Smooth muscle cell (in vitro differentiated cells): ENCODE measurements around the gene FTCD. TPM values are rescaled to one million over a fixed set of nuclear protein-coding genes. Genes with fewer than 3 reads are reported as not detected.

Experiments
- DNase-seq: peaks from one replicate; lab custom pipeline; 2025; ENCODE audit not compliant: unreplicated experiment; lab: John Stamatoyannopoulos, UW
- H2AFZ ChIP-seq: fragments of 200-600 bp; sonication (generic); 2 replicates; pipeline ENCODE4 v1.6.0; 2016; ENCODE audit warnings: antibody characterized with exemption, low read depth, mild to moderate bottlenecking
- H3F3A ChIP-seq: fragments of 200-600 bp; sonication (generic); 2 replicates; pipeline ENCODE4 v1.6.0; 2017; ENCODE audit warnings: antibody characterized with exemption, low read depth
- H3K27ac ChIP-seq: fragments of 200-600 bp; sonication (generic); 2 replicates; pipeline ENCODE4 v1.5.1; 2016; ENCODE audit warnings: low read depth, mild to moderate bottlenecking
- H3K27me3 ChIP-seq: fragments of 200-600 bp; sonication (generic); 2 replicates; pipeline ENCODE4 v1.6.1; 2016; ENCODE audit warnings: low read depth, mild to moderate bottlenecking
- H3K36me3 ChIP-seq: fragments of 200-600 bp; sonication (generic); 2 replicates; pipeline ENCODE4 v1.5.1; 2016; ENCODE audit warnings: low read depth
- H3K4me1 ChIP-seq: fragments of 200-600 bp; sonication (generic); 2 replicates; pipeline ENCODE4 v1.5.1; 2016; ENCODE audit warnings: low read depth
- H3K4me2 ChIP-seq: fragments of 200-600 bp; sonication (generic); 2 replicates; pipeline ENCODE4 v1.6.0; 2016; ENCODE audit warnings: mild to moderate bottlenecking
- H3K4me3 ChIP-seq: fragments of 200-600 bp; sonication (generic); 2 replicates; pipeline ENCODE4 v1.5.1; 2016; ENCODE audit warnings: mild to moderate bottlenecking
- H3K79me2 ChIP-seq: fragments of 200-600 bp; sonication (generic); 2 replicates; pipeline ENCODE4 v1.6.0; 2016; ENCODE audit warnings: low read depth, mild to moderate bottlenecking
- H3K9ac ChIP-seq: fragments of 200-600 bp; sonication (generic); 2 replicates; pipeline ENCODE4 v1.6.0; 2016; ENCODE audit warnings: low read depth
- H3K9me3 ChIP-seq: fragments of 200-600 bp; sonication (generic); replicated peaks from 2 replicates; pipeline ENCODE4 v1.5.1; 2016; ENCODE audit warnings: low read depth
- H4K20me1 ChIP-seq: fragments of 200-600 bp; sonication (generic); 2 replicates; pipeline ENCODE4 v1.6.0; 2016; ENCODE audit warnings: low read depth
- WGBS: methylation state at CpG from one replicate; pipeline ENCODE4 v1.1.7; 2016; ENCODE audit warnings: low lambda C conversion rate; 5-methylcytosine and 5-hydroxymethylcytosine counted together
- polyA plus RNA-seq: library from polyadenylated mRNA; unstranded; fragments of >200 nt; fragmentation: Nextera tagmentation; extraction: Ambion mirVana; gene quantifications from 2 replicates; pipeline ENCODE4 v1.2.1, GENCODE V29; 2016
- total RNA-seq: library from RNA; depleted of rRNA; stranded (reverse); fragments of >200 nt; gene quantifications from 2 replicates; pipeline ENCODE4 v1.2.3, GENCODE V29; 2014
- TF ChIP-seq, protein P1 (sequence below): fragments of 200-600 bp; sonication (generic); IDR thresholded peaks from 2 replicates; pipeline ENCODE4 v1.5.1; 2017; ENCODE audit warnings: borderline replicate concordance, mild to moderate bottlenecking, antibody characterized with exemption; ENCODE audit not compliant: insufficient read depth, poor library complexity, severe bottlenecking

Gene FTCD
- total and polyA plus RNA-seq, 2 experiments from 2014 or later, result 1.3 to 15.2 TPM

DNA sequence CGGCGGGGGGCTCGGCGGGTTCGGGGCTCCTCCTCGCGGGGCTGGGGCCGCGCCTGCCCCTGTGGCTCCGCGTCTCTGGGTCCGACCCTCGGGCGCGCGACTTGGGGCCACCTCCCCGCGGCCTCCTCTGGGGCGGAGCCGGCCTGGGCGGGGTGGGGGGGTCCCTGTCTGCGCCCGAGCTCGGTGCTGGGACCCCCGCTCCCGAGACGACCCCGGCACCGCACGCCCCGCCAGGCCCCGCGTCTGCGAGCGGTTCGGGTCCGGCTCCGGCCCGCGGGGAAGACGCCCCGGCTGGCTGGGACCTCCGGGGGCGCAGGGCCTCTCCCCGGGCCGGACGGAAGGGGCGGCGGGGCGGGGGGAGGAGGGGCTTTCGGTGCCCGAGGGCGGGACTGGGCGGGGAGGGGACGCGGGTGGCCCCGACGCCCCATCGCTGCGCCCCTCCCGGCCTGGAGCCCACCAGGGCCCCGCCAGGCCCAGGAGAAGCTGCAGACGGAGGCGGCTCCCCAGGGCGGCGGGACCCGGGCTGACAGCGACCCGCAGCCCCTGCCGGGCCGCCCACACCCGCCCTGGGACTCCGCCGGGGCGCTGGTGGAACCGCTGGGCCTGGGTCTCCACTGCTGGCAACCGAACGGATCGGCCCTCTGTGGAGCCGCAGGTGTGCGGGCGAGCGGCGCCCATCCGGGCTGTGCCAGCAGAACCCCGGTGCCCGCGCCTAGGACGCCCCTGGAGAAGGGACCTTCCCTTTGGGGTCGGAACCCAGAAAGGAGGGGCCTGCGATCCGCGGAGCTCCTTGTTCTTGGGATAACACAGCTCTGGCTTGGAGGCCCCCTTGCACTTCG, 56.9 kb downstream of the FTCD start:
- no peak overlapping the region for H2AFZ ChIP-seq

GRCh38 chr21:46097336-46098293, 57.8 kb downstream of the FTCD start, which contains the start of gene COL6A2:
COL6A2 (plus strand) TSS chr21:46098112.
- Histone ChIP-seq H3K4me3 (peak within 1 kb of the TSS; percentile 86), H3K4me2 (peak within 1 kb of the TSS; percentile 94), H4K20me1 (peaks cover 41% of the 10 kb centered on the region), H3K4me1 (peaks cover 4% of the 10 kb centered on the region), H3F3A (peaks cover 30% of the 10 kb centered on the region), H2AFZ (no peak within 1 kb of the TSS), H3K9me3 (no peaks in the 10 kb centered on the region), H3K36me3 (no peaks in the 10 kb centered on the region), H3K27me3 (no peaks in the 10 kb centered on the region), H3K27ac (peak within 1 kb of the TSS; percentile 59), H3K9ac (peak within 1 kb of the TSS; percentile 84), H3K79me2 (peaks cover 79% of the 10 kb centered on the region)
- DNase-seq, result no peak
- TF ChIP-seq, protein P1, sequence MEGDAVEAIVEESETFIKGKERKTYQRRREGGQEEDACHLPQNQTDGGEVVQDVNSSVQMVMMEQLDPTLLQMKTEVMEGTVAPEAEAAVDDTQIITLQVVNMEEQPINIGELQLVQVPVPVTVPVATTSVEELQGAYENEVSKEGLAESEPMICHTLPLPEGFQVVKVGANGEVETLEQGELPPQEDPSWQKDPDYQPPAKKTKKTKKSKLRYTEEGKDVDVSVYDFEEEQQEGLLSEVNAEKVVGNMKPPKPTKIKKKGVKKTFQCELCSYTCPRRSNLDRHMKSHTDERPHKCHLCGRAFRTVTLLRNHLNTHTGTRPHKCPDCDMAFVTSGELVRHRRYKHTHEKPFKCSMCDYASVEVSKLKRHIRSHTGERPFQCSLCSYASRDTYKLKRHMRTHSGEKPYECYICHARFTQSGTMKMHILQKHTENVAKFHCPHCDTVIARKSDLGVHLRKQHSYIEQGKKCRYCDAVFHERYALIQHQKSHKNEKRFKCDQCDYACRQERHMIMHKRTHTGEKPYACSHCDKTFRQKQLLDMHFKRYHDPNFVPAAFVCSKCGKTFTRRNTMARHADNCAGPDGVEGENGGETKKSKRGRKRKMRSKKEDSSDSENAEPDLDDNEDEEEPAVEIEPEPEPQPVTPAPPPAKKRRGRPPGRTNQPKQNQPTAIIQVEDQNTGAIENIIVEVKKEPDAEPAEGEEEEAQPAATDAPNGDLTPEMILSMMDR, result peak; percentile 47
- 26% methylated on average over 11 of the region's 83 CpGs for WGBS

More for the DNA sequence above, 56.9 kb downstream of the FTCD start:
- peak overlapping the region; percentile 86 for H3K4me3 ChIP-seq
- no peaks in the 10 kb centered on the region for H3K4me1 ChIP-seq
- peaks cover 86% of the 10 kb centered on the region for H3K79me2 ChIP-seq
- WGBS, result 2% methylated on average over 43 of the region's 94 CpGs
- peaks cover 50% of the 10 kb centered on the region for H4K20me1 ChIP-seq
- DNase-seq, result no peak
- H3K9ac ChIP-seq, result peak overlapping the region; percentile 84
- H3K4me2 ChIP-seq, result peak overlapping the region; percentile 94
- no peaks in the 10 kb centered on the region for H3K27me3 ChIP-seq
- H3K9me3 ChIP-seq, result no peaks in the 10 kb centered on the region
- no peaks in the 10 kb centered on the region for H3K36me3 ChIP-seq
- TF ChIP-seq, protein P1, result no peak
- peak overlapping the region; percentile 59 for H3K27ac ChIP-seq
- peaks cover 37% of the 10 kb centered on the region for H3F3A ChIP-seq

DNA sequence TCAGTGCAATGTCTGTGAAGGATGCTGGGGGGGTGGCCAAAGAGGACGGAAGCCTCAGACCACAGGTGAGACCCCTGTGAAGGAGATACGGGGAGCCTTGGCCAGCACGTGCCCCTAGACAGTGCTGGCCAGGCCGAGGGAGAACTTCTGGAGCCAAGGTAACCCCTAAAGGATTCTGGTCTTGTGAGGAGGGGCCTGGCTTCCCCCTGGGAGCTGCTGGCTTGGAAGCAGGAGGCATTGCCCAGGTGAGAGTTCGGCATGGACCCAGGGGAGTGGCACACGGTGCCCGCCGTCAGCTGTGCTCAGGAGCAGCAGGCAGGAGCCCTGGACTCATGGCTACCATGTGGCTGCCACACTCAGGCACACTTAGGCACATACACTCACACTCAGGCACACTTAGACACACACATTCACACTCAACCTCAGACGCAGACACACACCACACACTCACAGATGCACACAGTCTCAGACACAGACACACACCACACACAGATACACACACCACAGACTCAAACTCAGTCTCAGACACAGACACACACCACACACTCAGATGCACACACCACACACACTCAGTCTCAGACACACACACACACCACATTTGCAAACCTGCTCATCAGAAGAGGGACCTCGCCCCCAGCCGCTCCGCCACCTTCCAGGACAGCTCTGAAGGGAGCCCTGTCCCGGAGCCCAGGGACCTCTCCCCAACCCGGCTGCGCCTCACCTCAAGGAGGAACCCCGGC, 58.6 kb downstream of the FTCD start:
- no peaks in the 10 kb centered on the region for H3K27me3 ChIP-seq
- H3K4me2 ChIP-seq, result peak overlapping the region; percentile 94
- no peaks in the 10 kb centered on the region for H3K9me3 ChIP-seq
- peaks cover 4% of the 10 kb centered on the region for H3K4me1 ChIP-seq
- H3K9ac ChIP-seq, result peak overlapping the region; percentile 72
- no peak for DNase-seq
- TF ChIP-seq, protein P1, result no peak
- no peaks in the 10 kb centered on the region for H3K36me3 ChIP-seq
- peak overlapping the region; percentile 59 for H3K27ac ChIP-seq
- no peak overlapping the region for H2AFZ ChIP-seq
- H3K4me3 ChIP-seq, result peak overlapping the region; percentile 86
- H4K20me1 ChIP-seq, result peaks cover 32% of the 10 kb centered on the region
- H3K79me2 ChIP-seq, result peaks cover 70% of the 10 kb centered on the region
- peaks cover 22% of the 10 kb centered on the region for H3F3A ChIP-seq
- 76% methylated on average over 16 of the region's 16 CpGs for WGBS
